ENCODE measurements around the gene KRTAP16-1.
"Not testable (repeated sequence)": the region's sequence is repeated elsewhere in the genome, so short reads cannot be mapped to it uniquely, and the experiment has no call there.

Gene KRTAP16-1

DNA sequence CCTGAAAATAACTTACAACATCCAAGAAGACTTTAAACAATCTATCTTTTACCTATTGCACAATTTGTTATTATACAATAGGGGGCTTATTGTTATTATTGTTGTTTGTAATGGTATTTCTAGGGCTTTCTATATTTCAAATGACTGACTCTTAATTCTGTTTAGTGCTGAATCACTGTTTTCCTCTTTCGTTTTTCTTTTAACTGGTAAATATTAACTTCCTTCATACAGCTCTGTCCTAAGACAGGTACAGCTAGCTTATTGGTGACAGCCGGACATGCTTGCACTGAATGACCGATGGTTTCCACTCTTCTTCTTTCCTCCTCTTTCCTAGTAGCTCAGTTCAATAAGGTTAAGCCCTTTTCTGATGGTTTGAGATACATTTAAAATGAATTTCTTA, 22.1 kb downstream of the KRTAP16-1 start:
- no peak overlapping the region for H3K27ac ChIP-seq
- TF ChIP-seq, protein P1, sequence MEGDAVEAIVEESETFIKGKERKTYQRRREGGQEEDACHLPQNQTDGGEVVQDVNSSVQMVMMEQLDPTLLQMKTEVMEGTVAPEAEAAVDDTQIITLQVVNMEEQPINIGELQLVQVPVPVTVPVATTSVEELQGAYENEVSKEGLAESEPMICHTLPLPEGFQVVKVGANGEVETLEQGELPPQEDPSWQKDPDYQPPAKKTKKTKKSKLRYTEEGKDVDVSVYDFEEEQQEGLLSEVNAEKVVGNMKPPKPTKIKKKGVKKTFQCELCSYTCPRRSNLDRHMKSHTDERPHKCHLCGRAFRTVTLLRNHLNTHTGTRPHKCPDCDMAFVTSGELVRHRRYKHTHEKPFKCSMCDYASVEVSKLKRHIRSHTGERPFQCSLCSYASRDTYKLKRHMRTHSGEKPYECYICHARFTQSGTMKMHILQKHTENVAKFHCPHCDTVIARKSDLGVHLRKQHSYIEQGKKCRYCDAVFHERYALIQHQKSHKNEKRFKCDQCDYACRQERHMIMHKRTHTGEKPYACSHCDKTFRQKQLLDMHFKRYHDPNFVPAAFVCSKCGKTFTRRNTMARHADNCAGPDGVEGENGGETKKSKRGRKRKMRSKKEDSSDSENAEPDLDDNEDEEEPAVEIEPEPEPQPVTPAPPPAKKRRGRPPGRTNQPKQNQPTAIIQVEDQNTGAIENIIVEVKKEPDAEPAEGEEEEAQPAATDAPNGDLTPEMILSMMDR (conservative IDR thresholded peaks at IDR 0.05), result no peak

DNA sequence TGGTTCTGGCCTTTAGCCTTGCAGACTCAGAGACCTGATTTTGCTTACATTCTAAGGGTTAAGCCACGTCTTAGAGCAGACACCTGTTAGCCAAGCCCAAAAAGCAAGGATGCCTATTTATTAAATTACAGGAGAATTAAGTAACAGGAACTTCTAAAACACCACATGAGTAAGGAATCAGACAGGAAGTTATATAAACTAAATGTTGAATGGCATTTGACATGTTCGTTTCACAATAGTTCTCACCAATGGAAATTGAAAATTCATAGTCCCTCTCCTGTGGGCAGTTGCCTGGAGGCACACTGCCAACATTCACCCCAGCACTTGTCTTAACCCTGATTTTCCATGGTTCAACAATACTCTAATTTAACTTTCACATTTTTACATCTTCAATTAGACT, 24.6 kb downstream of the KRTAP16-1 start:
- no peak overlapping the region for H3K27ac ChIP-seq
- TF ChIP-seq, protein P1 (conservative IDR thresholded peaks at IDR 0.05), result no peak

DNA sequence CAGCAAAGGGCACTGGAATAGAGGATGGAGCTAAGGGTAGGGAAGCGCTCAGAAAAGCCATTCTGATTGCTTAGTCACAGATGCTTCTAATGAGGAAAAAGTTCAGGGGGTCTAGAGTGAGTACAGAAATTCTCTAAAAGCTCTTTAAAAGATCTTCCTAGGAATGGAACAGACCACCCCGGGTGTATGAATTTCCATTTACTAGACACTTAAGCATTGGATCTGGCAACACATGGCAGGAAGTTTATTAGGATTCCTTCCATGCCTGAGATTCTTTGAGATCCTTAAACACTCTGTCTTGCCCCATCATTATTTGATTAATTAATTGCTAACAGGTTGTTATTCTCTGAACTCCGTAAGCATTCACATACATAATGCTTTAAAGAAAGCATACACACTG, 25.1 kb downstream of the KRTAP16-1 start:
- TF ChIP-seq, protein P1 (conservative IDR thresholded peaks at IDR 0.05), result no peak
- H3K27ac ChIP-seq, result no peak overlapping the region

DNA sequence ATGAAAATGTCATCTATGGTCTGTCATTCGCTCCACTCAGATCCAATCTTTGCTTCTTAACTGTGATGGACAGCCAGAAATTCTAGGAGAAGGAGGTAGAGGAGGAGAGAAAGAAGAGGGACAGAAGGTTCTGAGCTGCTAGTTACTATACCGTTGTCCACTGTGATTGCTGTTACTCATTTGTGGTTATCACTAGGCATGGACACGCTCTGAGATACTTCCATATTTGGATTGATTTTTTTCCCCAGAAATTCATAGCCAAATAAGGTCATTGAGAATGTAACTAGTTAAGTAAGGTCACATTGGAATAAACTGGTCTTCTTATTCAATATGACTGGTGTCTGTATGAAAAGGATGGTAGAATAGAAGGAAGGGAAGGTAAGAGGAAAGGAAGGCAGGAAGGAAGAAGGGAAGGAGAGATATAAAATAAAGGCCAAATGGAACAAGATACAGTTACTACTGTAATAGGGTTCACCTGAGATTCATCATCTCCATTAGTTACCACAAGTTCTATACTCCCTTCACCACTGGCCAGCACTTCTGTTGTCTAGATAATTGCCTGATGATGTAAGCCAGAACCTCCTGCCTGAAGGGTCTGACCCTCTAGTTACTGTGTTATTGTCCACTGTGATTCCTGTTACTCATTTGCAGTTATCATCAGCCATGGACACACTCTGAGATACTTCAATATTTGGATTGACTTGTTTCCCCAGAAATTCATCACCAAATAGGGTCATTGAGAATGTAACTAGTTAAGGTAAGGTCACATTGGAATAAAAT, 30.7 kb downstream of the KRTAP16-1 start:
- no peak overlapping the region for H3K27ac ChIP-seq
- TF ChIP-seq, protein P1 (conservative IDR thresholded peaks at IDR 0.05), result no peak

DNA sequence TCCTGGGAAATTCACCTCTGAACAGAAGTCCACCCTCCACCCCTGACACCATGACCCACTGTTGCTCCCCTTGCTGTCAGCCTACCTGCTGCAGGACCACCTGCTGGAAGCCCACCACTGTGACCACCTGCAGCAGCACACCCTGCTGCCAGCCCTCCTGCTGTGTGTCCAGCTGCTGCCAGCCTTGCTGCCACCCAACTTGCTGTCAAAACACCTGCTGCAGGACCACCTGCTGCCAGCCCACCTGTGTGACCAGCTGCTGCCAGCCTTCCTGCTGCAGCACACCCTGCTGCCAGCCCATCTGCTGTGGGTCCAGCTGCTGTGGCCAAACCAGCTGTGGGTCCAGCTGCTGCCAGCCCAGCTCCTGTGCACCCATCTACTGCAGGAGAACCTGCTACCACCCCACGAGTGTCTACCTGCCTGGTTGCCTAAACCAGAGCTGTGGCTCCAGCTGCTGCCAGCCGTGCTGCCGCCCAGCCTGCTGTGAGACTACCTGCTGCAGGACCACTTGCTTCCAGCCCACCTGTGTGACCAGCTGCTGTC, 33.4 kb downstream of the KRTAP16-1 start, which contains the start of gene KRTAP9-7:
KRTAP9-7 (plus strand) TSS at position 51 of the 543 bp plus-strand sequence; CDS start at position 51, 0 bp downstream.
- not testable (repeated sequence) for H3K27ac ChIP-seq

DNA sequence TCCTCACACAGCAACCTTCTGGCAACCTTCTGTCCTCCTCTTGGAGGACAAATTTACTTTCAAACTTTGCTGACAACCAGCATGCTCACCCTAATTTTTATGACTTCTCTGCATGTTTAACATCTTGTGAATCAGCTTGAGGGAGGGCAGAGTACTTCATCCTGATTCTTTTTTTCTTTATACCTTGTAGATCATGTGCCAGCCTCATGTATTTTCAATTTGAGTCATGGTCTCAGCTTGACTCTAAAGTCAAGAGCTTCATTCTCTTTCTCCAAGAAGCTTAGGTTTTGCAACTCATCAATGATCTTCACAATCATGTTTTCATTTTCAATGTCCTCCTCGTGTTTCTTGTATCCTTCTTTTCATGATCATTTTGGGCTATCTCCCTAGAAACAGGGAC, 37.3 kb downstream of the KRTAP16-1 start:
- H3K27ac ChIP-seq, result no peak overlapping the region
- TF ChIP-seq, protein P1 (conservative IDR thresholded peaks at IDR 0.05), result no peak

DNA sequence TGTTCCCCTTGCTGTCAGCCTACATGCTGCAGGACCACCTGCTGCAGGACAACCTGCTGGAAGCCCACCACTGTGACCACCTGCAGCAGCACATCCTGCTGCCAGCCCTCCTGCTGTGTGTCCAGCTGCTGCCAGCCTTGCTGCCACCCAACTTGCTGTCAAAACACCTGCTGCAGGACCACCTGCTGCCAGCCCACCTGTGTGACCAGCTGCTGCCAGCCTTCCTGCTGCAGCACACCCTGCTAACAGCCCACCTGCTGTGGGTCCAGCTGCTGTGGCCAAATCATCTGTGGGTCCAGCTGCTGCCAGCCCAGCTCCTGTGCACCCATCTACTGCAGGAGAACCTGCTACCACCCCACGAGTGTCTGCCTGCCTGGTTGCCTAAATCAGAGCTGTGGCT, 37.8 kb downstream of the KRTAP16-1 start:
- H3K27ac ChIP-seq, result not testable (repeated sequence)

DNA sequence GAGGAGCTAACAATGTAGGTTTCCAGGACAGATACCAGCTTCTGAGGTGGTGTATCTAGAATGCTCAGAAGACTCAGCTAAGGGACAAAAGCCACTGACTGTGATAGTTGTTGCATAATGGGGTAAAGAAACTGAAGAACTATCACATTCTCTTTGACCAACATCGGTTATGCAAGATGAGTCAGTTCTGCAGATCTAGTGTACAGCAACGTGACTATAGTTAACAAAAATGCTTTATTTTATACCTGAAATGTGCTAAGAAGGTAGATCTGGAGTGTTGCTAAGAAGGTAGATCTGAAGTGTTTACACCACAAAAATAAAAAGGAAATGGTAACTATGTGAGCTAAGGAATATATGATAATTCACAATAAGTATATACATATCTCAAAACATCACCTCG, 41.4 kb downstream of the KRTAP16-1 start:
- no peak overlapping the region for H3K27ac ChIP-seq
- TF ChIP-seq, protein P1 (conservative IDR thresholded peaks at IDR 0.05), result no peak

All from VCaP (cell line).